Brain microvascular endothelial cell (primary cell): ENCODE results near the gene AZU1.
"Not testable (repeated sequence)": the region's sequence is repeated elsewhere in the genome, so short reads cannot be mapped to it uniquely, and the experiment has no call there.

Experiments used
- DNase-seq: peaks from one replicate; pipeline ENCODE4 v3.0.0-alpha.2; 2020
- H3K27ac ChIP-seq: fragments of 250-450 bp; sonication (Bioruptor Pico); 2 replicates; pipeline ENCODE4 v1.5.1; 2020; ENCODE audit warnings: mild to moderate bottlenecking, moderate library complexity
- H3K27me3 ChIP-seq: fragments of 250-450 bp; sonication (Bioruptor Pico); replicated peaks from 2 replicates; pipeline ENCODE4 v1.5.1; 2020; ENCODE audit warnings: mild to moderate bottlenecking
- H3K36me3 ChIP-seq: fragments of 250-450 bp; sonication (Bioruptor Pico); replicated peaks from 2 replicates; pipeline ENCODE4 v1.5.1; 2020; ENCODE audit warnings: mild to moderate bottlenecking
- H3K4me3 ChIP-seq: 2 replicates; pipeline ENCODE4 v1.5.1; 2011; ENCODE audit warnings: low read depth, mild to moderate bottlenecking, control low read depth, low read length, moderate library complexity
- CTCF ChIP-seq: IDR thresholded peaks from 2 replicates; pipeline ENCODE4 v1.5.1; 2011; ENCODE audit warnings: low read depth, mild to moderate bottlenecking, moderate library complexity, low read length, control low read depth, inconsistent platforms; ENCODE audit errors: missing control alignments
- in situ Hi-C: cut with HindIII; loops from 2 replicates; pipeline ENCODE4 v1.10.0; 2017; ENCODE audit warnings: low sequenced_read_pairs, low pct_ligation_motif_present

Gene AZU1

GRCh38 chr19:831407-832369 lies 4.1 kb downstream of the AZU1 start:
- H3K36me3 ChIP-seq = no peaks in the 10 kb centered on the region
- TF ChIP-seq CTCF = no peak
- H3K4me3 ChIP-seq = no peak overlapping the region
- no peaks in the 10 kb centered on the region for H3K27me3 ChIP-seq
- no peak overlapping the region for H3K27ac ChIP-seq
- DNase-seq = no peak
- in situ Hi-C loops = no loop called here

GRCh38 chr19:834216-834615 lies 6.6 kb downstream of the AZU1 start:
- Histone ChIP-seq H3K4me3 (no peak overlapping the region), H3K27me3 (no peaks in the 10 kb centered on the region), H3K36me3 (no peaks in the 10 kb centered on the region), H3K27ac (no peak overlapping the region)
- in situ Hi-C loops = no loop called here
- DNase-seq = no peak
- no peak for TF ChIP-seq CTCF

GRCh38 chr19:835210-835810 lies 7.7 kb downstream of the AZU1 start:
- no peak for TF ChIP-seq CTCF
- Histone ChIP-seq H3K4me3 (no peak overlapping the region), H3K36me3 (no peaks in the 10 kb centered on the region), H3K27me3 (no peaks in the 10 kb centered on the region), H3K27ac (no peak overlapping the region)
- no peak for DNase-seq
- in situ Hi-C loops = no loop called here

GRCh38 chr19:840519-841206 lies 13.0 kb downstream of the AZU1 start, which contains the start of gene PRTN3:
TSS of gene PRTN3 (plus strand) at chr19:840999. CDS start at chr19:841009, 10 bp downstream.
- Histone ChIP-seq H3K27ac (no peak within 1 kb of the TSS), H3K27me3 (peaks cover 24% of the 10 kb centered on the region), H3K36me3 (no peaks in the 10 kb centered on the region), H3K4me3 (no peak within 1 kb of the TSS)
- no peak for DNase-seq
- in situ Hi-C loops = no loop called here
- TF ChIP-seq CTCF = no peak

GRCh38 chr19:842802-843179 lies 15.2 kb downstream of the AZU1 start:
- in situ Hi-C loops, H3K36me3 ChIP-seq, H3K4me3 ChIP-seq, DNase-seq, H3K27ac ChIP-seq: not testable (repeated sequence)
- H3K27me3 ChIP-seq = peaks cover 34% of the 10 kb centered on the region
